HL-60 (cell line): ENCODE data around the gene SUMO2.
"Not testable (repeated sequence)": the region's sequence is repeated elsewhere in the genome, so short reads cannot be mapped to it uniquely, and the experiment has no call there.

Source experiments
- DNase-seq, 2 experiments: peaks; one replicate each; pipeline ENCODE4 v3.0.0-alpha.2; 2010 to 2020; ENCODE audit warnings: low read depth in 1 of 2, low spot score in 1 of 2
- H3K27ac ChIP-seq: fragments of 250-450 bp; sonication (Bioruptor Pico); replicated peaks from 2 replicates; pipeline ENCODE4 v1.5.1; 2020; ENCODE audit warnings: mild to moderate bottlenecking, moderate library complexity
- H3K27me3 ChIP-seq: fragments of 250-450 bp; sonication (Bioruptor Pico); 2 replicates; pipeline ENCODE4 v1.5.1; 2021; ENCODE audit warnings: mild to moderate bottlenecking, moderate library complexity; ENCODE audit not compliant: insufficient read depth, poor library complexity, severe bottlenecking
- H3K4me3 ChIP-seq: replicated peaks from 2 replicates; pipeline ENCODE4 v1.5.1; 2011; ENCODE audit warnings: mild to moderate bottlenecking, control low read depth, low read length; ENCODE audit not compliant: insufficient read depth
- CTCF ChIP-seq: IDR thresholded peaks from one replicate; pipeline ENCODE4 v1.5.1; 2011; ENCODE audit warnings: low read length, control low read depth, inconsistent platforms; ENCODE audit not compliant: insufficient read depth
- GABPA ChIP-seq: IDR thresholded peaks from 2 replicates; pipeline ENCODE4 v1.6.1; 2012; ENCODE audit warnings: low read depth
- POLR2AphosphoS5 ChIP-seq: IDR thresholded peaks from 2 replicates; pipeline ENCODE4 v1.6.1; 2012; ENCODE audit warnings: low read depth
- SPI1 ChIP-seq: IDR thresholded peaks from 2 replicates; pipeline ENCODE4 v1.6.1; 2012; ENCODE audit warnings: low read depth, mild to moderate bottlenecking, borderline replicate concordance
- TF ChIP-seq, protein P1 (sequence below): IDR thresholded peaks from 2 replicates; pipeline ENCODE4 v1.6.1; 2012; ENCODE audit warnings: low read depth; ENCODE audit not compliant: insufficient replicate concordance

Gene SUMO2

GRCh38 chr17:75209061-75209460 lies 26.3 kb upstream of the SUMO2 start:
- Histone ChIP-seq H3K4me3 (no peak overlapping the region), H3K27ac (no peak overlapping the region), H3K27me3 (no peaks in the 10 kb centered on the region)
- TF ChIP-seq CTCF = no peak
- no peak for TF ChIP-seq SPI1
- no peak for TF ChIP-seq POLR2AphosphoS5
- TF ChIP-seq, protein P1, sequence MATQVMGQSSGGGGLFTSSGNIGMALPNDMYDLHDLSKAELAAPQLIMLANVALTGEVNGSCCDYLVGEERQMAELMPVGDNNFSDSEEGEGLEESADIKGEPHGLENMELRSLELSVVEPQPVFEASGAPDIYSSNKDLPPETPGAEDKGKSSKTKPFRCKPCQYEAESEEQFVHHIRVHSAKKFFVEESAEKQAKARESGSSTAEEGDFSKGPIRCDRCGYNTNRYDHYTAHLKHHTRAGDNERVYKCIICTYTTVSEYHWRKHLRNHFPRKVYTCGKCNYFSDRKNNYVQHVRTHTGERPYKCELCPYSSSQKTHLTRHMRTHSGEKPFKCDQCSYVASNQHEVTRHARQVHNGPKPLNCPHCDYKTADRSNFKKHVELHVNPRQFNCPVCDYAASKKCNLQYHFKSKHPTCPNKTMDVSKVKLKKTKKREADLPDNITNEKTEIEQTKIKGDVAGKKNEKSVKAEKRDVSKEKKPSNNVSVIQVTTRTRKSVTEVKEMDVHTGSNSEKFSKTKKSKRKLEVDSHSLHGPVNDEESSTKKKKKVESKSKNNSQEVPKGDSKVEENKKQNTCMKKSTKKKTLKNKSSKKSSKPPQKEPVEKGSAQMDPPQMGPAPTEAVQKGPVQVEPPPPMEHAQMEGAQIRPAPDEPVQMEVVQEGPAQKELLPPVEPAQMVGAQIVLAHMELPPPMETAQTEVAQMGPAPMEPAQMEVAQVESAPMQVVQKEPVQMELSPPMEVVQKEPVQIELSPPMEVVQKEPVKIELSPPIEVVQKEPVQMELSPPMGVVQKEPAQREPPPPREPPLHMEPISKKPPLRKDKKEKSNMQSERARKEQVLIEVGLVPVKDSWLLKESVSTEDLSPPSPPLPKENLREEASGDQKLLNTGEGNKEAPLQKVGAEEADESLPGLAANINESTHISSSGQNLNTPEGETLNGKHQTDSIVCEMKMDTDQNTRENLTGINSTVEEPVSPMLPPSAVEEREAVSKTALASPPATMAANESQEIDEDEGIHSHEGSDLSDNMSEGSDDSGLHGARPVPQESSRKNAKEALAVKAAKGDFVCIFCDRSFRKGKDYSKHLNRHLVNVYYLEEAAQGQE = no peak
- DNase-seq = no peak

DNA sequence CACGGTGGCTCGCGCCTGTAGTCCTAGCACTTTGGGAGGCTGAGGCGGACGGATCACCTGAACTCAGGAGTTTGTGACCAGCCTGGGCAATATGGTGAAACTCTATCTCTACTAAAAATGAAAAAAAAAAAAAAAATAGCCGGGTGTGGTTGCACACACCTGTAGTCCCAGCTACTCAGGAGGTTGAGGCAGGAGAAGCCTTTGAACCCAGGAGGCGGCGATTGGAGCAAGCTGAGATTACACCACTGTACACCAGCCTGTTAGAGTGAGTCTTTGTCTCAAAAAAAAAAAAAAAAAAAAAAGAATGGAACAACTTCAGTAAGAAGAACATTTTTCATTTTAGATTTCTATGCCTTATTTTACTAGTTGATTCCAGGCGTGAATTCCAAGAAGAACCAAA lies 25.4 kb upstream of the SUMO2 start:
- Histone ChIP-seq H3K27ac (no peak overlapping the region), H3K4me3 (no peak overlapping the region), H3K27me3 (no peaks in the 10 kb centered on the region)
- TF ChIP-seq GABPA = no peak
- TF ChIP-seq SPI1 = no peak
- no peak for TF ChIP-seq CTCF
- TF ChIP-seq, protein P1 = no peak
- TF ChIP-seq POLR2AphosphoS5 = no peak
- no peak for DNase-seq

GRCh38 chr17:75207760-75208159 lies 25.0 kb upstream of the SUMO2 start:
- H3K4me3 ChIP-seq = no peak overlapping the region
- no peak overlapping the region for H3K27ac ChIP-seq
- TF ChIP-seq POLR2AphosphoS5 = no peak
- TF ChIP-seq SPI1 = no peak
- TF ChIP-seq, protein P1 = no peak
- no peak for TF ChIP-seq GABPA
- no peak for TF ChIP-seq CTCF
- no peak for DNase-seq
- no peaks in the 10 kb centered on the region for H3K27me3 ChIP-seq

DNA sequence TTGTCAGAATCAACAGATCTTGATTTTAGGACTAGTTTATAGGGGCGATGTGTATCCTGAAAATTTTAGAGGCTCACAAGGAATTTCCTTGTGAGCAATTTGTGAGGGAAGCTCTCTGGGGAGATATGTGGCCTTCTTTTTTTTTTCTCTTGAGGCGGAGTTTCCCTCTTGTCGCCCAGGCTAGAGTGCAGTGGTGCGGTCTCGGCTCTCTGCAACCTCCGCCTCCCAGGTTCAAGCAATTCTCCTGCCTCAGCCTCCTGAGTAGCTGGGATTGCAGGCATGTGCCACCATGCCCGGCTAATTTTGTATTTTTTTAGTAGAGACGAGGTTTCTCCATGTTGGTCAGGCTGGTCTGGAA lies 24.3 kb upstream of the SUMO2 start:
- DNase-seq, H3K27ac ChIP-seq, H3K27me3 ChIP-seq: not testable (repeated sequence)
- H3K4me3 ChIP-seq = peak overlapping the region; percentile 84
